ENCODE measurements around the gene TRPT1.
A peak's percentile ranks its signal among the peaks of the same experiment; 100 is the strongest.

- TF ChIP-seq POLR2AphosphoS5 (IDR thresholded peaks at IDR 0.05) (peak; percentile 91 to 97), POLR2A (IDR thresholded peaks at IDR 0.05) (peak in 3 of 4 donors; percentile 97 to 99 (median 98))
These were observed 40.8 kb downstream of the TRPT1 start for GRCh38 chr11:64185175-64185692.
